GM21526 (cell line): ENCODE results near the gene PTPRN2.
"Not testable (repeated sequence)": the region's sequence is repeated elsewhere in the genome, so short reads cannot be mapped to it uniquely, and the experiment has no call there.

Experiments used
- ATAC-seq: cut with Tn5 transposase; IDR thresholded peaks from one replicate; pipeline ENCODE4 v1.9.1; 2021; ENCODE audit warnings: moderate library complexity; ENCODE audit not compliant: unreplicated experiment, low FRiP score

Gene PTPRN2

DNA sequence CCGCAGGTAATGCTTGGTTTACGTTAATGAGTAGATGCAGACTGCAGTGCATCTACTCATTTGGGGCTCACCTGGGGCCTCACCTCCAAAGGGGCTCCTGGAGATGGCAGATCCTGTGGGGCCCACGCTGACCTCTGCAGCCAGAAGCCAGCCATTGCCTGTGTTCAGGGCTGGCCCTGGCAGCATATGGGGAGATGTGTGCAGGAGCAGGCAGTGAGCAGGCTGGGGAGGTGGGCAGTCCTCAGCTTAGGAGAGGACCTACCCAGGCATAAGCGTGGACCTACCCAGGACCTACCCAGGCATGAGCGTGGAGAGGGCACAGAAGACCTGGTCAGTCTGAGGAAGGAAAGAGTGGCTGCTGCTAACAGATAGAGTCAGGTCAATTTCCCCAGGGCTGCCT lies 178.5 kb downstream of the PTPRN2 start:
- no peak for ATAC-seq

DNA sequence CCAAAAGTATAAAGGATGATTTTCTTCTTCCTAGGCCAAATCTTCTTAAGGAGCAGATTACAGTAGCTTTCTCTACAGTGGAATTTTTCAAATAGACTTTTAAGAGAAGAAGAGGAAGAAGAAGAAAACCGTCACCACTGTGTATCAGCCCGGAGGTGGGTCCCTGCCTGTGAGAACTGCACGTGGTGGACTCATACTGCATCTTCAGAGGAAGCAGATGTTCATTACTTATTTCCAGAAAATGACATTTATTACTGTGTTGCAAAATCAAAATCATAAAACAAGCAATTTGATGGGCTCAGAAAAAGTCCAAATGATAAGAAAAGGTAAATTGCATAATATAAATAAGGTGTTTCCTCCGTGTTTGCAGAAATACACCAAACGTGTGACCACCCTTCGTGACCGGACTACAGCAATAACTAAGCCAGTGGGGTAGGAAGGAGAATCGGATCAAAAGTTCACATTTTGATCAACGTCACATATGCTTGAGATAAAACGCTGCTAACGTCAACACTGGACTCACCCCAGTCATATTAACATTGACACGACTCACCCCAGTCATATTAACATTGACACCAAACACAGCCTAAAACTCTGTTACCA lies 179.2 kb downstream of the PTPRN2 start:
- no peak for ATAC-seq

DNA sequence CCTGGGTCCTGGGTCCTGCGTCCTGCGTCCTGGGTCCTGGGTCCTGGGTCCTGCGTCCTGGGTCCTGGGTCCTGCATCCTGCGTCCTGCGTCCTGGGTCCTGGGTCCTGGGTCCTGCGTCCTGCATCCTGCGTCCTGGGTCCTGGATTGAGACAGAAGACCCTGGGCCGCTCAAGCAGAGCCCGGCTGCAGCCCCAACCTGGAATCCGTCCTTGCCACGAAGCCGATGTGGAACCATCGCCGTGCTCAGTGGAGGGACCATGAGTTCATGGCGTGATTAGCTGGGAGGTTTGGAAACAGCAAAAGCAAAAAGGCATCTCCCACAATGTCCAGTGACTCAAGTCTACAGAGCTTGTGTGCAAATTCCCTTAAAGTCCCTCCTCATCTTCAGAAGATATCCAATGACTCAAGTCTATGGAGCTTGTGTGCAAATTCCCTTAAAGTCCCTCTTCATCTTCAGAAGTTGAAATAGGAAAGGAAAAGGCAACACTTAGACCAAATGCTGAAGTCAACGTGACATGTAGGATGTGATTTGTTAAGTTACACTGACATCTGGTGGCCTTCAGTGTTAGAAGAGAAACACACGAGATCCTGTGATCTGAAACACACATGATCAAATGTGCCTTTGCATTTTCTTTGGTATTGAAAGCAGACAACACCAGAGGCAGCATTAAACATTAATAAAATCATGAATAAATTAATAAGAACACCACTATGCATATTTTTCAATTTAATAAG lies 179.9 kb downstream of the PTPRN2 start:
- ATAC-seq = no peak

DNA sequence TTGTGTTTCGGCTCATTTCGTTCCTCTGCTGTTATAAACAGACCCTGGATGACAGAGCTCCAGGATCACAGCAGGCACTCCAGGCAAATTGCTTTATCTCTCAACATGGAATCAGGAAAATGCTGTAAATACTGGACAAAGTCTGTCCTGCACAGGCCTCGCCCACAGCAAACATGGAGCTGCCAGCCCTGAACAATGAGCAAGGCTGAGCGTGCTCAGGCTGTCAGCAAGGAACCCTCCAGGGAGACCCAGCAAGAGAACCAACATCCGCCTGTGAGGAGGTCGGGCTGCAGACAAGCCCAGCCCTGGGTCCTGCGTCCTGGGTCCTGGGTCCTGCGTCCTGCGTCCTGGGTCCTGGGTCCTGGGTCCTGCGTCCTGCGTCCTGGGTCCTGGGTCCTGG lies 180.8 kb downstream of the PTPRN2 start:
- no peak for ATAC-seq

DNA sequence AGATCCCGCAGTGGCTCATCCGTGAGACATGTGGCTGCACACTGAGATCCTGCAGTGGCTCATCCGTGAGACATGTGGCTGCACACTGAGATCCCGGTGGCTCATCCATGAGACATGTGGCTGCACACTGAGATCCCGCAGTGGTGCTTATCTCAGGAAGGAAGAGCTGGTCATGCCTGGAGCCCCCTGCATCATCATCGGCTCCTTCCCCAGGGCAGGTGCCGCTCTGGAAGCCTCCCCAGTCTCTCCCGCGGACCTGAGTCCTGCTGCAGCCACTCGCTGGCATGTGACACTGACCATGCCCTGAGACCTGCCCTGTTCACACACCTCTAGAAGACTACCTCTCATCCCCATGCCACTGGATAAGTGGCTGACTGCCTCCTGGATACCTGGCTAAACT lies 181.3 kb downstream of the PTPRN2 start:
- no peak for ATAC-seq

DNA sequence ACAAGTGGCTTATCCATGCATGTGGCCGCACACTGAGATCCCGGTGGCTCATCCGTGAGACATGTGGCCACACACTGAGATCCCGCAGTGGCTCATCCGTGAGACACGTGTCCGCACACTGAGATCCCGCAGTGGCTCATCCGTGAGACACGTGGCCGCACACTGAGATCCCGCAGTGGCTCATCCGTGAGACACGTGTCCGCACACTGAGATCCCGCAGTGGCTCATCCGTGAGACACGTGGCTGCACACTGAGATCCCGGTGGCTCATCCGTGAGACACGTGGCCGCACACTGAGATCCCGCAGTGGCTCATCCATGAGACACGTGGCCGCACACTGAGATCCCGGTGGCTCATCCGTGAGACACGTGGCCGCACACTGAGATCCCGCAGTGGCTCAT lies 181.9 kb downstream of the PTPRN2 start:
- ATAC-seq = not testable (repeated sequence)

DNA sequence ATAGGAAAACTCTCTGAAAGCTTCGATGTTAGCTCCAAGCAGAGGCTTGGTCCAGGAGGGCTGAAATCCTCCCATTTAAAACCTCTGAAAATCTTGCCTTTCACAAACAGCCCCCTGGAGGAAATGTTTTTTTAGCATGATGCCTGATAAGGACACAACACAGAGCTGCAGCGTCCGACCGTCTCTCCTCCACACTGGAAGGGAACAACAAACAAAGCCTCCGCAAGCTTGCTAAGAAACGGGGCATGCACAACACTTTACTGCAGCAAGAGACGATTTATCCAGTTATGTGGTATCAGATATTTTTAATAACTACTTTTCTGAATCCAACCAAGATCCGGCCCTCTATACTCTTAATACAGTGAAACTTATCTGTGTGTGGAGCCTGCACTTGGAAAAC lies 182.3 kb downstream of the PTPRN2 start:
- no peak for ATAC-seq

DNA sequence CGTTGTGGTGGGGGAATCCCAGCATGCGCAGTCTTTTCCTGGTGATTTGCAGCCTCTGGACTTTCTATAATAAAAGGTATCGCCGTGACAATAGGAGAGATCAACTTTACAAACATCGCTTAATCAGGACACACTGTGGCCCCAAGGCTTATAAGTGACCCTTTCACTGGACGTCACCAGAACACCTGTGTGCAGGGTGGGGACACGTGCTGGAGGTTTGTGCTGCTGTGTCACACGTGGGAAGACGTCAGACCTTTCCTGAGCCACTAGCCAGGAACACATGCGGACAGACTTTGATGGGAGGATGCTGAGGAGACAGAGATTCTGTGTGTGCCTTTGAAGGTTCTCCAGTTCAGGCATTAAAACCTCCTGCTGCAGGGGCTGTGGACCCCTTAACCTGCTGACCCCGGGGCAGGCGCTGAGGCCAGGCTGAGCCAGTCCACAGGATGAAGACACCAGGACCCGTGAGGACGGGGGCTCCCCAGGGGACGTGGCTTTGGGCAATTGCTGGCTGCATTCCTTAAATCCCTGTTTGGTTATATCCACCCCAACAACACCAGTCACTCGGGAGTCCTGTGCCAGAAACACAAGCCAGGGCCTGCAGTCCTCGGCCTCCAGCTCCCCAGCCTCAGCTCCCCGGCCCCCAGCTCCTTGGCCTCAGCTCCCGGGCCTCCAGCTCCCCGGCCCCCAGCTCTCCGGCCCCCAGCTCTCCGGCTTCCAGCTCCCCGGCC lies 183.4 kb downstream of the PTPRN2 start:
- no peak for ATAC-seq

DNA sequence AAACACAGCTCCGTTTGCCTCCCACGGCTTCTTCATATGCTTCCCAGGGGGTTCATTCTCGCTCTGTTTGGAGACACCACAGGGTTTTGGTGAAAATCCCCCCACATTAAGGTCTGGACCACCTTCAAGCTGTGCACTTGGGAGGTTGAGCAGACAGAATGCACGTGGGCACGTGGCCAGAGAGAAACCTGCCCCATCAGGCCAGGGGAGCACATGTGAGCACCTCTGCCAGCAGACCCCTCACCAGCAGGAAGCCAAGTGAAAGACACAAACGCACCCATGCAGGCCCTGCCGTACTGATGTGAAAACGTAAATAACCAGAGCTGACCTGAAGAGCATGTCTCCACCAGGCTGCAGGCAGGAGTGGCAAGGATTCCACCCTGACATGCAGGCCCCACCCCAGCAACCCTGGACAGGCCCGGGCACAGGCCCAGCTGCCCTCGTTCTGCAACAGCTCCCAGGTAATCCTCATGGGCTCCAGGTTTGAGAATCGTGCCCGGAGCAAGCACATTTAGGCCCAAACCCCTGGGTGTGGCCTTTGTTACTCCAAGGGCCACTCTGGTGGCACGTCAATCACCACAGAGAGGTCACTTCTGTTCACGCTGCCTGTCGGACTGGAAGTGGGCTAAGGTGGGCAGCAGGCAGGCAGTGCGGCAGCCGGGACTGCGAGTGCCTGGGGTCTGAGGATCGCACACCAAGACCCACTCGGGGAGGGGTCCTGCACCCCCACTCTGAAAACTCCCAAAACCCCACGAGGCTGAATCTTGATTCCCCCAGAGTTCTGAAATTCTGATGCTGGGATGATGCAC lies 184.4 kb downstream of the PTPRN2 start:
- no peak for ATAC-seq

DNA sequence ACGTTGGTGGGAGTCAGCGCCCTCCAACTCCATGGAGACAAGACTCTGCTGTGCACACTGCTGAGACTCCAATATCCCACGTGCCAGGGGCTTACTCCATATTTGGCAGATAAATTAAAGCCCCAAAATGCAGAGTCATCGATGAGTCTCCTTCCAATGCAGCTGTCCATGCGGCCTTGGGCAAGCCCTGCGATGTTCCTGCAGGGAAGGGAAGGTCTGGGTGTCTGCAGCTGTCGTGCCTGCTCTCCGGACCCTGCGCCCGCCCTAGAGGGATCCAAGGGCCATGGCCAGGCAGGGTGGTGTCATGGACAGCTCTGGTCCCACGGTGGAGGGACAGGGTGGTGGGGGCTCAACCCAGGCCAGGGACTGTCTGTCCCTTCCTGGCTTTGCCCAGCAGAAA lies 185.2 kb downstream of the PTPRN2 start:
- ATAC-seq = no peak

DNA sequence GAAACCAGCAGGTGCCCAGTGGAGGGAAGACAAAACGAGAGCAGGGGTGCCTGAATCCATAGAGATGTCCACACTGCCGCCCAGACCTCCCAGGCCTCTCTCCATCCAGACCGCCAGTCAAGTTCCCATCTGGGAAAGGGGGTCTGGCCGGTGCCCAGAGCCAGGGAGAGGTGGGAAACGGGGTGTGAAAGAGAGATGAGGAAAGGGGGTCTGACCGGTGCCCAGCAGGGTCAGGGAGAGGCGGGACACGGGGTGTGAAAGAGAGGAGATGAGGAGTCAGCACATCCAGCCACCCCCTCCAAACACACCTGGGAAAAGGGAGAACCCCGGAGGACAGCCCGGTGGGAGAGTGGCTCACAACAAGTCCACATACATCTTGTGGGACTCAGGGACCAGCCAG lies 185.8 kb downstream of the PTPRN2 start:
- ATAC-seq = no peak

DNA sequence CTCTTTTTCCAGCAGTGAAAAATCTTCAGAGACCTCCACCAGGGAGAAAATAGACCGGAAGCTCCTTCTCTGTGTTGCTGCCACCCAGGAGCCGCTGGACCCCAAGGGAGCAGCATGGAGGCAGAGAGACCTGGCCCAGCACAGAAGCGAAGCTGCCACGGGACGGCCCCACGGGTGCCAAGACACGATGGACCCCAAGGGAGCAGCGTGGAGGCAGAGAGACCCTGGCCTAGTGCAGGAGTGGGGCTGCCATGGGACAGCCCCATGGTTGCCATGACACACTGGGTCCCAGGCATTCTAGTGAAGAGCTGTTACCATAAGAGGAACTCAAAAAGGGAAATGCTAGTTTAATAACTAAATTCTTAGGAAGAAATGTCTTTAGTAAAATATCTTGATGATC lies 186.3 kb downstream of the PTPRN2 start:
- ATAC-seq = no peak

DNA sequence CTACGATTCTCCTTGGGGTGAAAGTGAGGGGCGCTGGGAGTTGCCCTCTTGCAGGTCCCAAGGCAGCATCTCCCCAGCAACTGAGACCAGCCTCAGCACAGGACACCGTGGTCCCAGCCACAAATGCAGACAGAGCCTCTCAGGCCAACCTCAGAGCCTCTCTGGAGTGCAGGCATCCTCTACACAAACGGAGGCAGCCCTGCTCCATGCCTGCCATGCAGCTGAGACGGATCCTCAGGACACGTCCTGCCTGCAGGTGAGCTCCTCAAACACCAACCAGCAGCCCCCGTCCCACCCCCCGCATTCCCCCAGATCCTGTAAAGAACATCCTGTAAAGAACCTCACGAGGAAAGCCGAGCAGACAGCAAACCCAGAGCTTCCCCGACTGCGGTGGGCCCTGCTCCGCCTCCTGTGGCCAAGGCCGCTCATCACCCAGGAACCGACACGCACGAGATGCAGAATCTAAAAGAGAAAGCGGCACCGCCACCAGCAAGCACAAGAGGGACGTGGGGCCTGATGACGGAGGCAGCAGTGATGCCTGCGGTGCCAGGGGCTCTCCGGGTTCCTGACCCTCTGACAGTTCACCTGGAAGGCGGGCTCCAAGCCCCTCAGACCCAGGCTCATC lies 186.9 kb downstream of the PTPRN2 start:
- ATAC-seq = no peak

DNA sequence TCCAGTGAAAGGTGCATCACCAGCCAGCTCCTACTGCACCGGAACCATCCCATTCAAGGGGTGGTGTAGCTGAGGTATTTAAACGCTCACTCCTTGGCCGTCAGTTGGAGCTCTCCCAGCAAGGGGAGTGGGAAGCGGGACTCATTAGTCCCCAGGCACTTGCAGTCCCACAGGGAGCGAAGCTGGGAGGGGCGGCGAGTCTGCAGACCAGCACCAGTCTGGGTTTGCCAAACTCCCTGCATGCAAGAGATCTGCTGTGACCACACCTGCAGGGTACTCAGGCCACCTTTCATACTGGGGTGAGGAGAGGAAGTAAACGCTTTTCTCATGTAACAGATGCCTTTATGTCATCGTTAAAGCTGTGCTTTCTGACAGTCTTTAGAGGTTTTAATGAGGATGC lies 187.9 kb downstream of the PTPRN2 start:
- no peak for ATAC-seq

DNA sequence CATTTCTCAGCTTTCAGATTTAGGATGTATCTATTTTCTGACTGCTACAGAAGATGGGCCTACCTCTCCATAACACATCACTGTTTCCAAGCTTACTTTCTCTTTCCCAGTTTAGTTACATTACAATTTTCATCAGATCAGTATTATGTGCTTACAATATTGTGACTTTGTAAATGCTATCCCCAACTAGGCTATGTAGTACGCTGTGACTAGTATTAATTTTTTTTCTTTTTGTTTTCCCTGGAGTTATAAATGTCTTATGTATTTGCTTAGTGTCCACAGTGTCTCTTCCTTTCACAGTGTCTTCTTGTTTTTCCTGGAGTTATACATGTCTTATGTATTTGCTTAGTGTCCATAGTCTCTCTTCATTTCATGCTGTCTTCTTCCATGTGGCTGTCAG lies 188.9 kb downstream of the PTPRN2 start:
- ATAC-seq = no peak

DNA sequence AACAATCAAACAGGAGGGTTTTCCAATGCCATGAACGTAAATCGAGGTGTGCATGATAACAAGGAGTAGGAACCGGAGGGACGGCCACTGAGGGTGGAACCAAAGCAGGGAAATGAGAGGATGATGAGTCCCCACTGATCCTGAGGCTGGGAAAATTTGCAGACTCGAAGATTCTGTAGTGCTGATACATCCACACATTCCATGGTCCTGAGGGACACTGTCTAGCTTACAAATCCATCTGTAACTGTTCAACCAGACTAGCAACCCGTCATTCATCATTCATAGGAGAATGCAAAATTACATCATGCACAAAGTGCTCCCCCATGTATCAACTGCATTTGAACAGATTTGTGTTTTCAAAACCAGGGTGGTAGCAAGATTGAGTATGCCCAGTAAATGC lies 189.7 kb downstream of the PTPRN2 start:
- ATAC-seq = no peak

DNA sequence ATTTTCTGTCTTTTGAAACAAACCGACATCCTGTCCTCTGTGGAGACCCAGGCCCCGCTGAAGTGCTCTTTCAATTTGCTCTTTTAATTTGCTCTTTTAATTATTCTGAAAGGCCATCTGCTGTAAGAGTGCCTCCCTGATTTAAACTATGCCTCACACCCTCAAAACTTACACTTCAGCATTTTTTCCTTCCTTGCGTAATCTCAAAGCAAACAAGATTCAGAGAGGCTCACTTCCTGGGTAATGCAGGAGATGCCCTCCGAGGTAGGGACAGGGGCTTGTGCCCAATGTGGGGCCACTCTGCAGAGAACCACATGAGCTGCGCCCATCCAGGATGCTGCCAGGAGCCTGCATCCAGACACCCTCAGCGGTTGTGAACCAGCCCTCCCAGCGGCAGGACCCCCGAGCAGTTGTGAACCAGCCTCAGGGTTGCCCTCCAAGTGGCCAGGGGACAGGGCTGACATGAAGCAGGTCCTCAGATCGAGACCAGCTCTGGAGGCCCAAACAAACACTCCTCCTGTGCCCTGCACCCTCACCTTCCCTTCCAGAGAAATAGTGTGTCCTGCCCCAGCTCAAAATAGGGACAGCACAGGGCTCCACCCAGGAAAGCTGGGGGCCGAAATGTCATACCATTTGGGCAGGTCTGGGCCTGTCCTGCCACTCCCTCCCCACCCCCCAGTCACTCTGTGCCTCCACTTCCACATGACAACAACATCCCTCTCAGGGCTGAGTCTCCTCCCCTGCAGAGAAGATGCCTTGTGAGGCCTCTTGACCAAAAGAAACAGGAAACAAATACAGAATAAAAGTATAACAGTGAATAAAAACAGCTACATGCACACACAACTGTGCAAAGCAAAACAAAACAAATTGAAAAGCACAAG lies 190.4 kb downstream of the PTPRN2 start:
- ATAC-seq = no peak

DNA sequence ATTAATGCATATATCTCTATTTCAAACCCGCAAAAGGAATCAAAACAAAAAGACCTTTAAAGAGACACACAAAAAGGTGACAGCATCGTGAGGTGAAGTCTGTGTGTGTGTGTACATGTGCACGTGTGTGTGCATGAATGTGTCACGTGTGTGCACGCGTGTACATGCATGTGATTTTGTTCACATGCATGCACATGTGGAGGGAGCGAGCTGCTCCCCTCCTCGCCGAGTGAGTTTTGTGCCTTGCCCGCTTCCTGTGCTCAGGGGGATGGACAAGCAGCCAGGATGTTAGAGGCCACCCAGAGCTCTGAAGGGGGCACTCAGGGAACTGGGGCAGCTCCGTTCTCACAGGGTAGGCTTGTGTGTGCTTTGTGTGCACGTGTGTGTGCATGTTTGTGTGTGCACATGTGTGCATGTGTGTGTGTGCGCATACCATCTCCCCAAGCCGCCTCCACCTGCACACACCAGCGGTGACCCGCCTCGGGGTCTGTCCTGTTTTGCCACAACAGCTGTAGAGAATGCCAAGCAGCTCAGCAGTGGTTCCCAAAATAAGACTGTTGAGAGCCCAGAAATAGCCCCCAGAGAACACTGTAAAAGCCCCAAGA lies 191.2 kb downstream of the PTPRN2 start:
- no peak for ATAC-seq

DNA sequence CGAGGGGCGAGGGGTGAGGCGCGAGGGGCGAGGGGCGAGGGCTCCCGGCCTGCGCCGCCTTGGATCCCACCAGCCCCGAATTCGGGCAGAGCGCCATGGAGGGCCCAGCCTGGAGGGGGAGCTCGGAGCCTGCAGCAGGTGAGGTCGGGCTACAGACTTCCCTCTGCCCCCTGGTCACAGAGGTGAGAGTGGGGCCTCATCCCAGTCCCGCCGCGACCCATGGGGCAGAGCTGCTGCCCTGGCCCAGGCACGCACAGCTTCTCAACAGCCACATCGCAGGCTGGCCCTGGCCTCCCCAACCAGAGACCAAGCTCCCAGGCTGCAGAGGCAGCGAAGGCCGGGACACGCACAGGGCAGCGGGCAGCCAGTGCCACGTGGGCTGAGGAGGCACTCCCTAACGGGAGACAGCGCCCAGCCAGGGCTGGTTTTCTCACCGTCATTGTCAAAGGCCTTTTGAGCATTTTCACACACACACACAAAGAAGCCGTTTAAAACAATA lies 191.8 kb downstream of the PTPRN2 start:
- no peak for ATAC-seq
